G401 (cell line): ENCODE measurements around the gene MAP4K1. TPM values are rescaled to one million over a fixed set of nuclear protein-coding genes. Genes with fewer than 3 reads are reported as not detected.

Experiments
- DNase-seq: peaks from one replicate; pipeline ENCODE4 v3.0.0-alpha.2; 2015; ENCODE audit warnings: low spot score
- in situ Hi-C: cut with HindIII; loops from 2 replicates; pipeline ENCODE4 v1.10.0; 2016; ENCODE audit warnings: low sequenced_read_pairs, mixed read lengths
- total RNA-seq: library from RNA; depleted of rRNA; stranded (reverse); fragments of >200 nt; shearing (Covaris generic); gene quantifications from 2 replicates; pipeline ENCODE4 v1.2.3, GENCODE V29; 2014

MAP4K1 gene
- total RNA-seq, 1 experiment from 2014 or later: not detected

DNA sequence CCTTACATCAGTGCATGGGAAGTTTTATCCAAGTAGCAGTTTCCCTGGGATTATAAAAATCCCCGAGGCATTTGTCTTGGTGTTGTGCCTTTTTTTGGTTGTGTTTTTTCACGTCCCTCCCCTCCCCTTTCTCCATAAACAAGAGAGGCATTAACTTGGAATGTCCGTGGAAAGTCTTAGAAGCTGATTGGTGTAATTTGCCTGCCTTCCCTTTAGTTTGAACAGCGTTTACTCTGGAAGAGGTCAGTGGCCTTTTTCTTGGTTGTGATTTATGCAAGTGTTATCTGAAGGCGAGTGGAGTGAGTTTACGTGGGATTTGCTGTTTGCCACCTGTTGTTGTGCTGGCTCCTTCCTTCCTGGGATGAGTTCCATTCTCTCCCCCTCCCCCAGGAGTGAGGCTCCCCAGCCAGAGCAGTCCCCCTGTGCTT lies 36.9 kb upstream of the MAP4K1 start:
- in situ Hi-C loops: no loop called here
- DNase-seq: no peak

GRCh38 chr19:38653028-38653571 lies 35.3 kb upstream of the MAP4K1 start:
- DNase-seq: no peak
- in situ Hi-C loops: no loop called here

- no peak for DNase-seq
- in situ Hi-C loops: no loop called here
Measured at GRCh38 chr19:38650911-38651584, 33.3 kb upstream of the MAP4K1 start.

DNA sequence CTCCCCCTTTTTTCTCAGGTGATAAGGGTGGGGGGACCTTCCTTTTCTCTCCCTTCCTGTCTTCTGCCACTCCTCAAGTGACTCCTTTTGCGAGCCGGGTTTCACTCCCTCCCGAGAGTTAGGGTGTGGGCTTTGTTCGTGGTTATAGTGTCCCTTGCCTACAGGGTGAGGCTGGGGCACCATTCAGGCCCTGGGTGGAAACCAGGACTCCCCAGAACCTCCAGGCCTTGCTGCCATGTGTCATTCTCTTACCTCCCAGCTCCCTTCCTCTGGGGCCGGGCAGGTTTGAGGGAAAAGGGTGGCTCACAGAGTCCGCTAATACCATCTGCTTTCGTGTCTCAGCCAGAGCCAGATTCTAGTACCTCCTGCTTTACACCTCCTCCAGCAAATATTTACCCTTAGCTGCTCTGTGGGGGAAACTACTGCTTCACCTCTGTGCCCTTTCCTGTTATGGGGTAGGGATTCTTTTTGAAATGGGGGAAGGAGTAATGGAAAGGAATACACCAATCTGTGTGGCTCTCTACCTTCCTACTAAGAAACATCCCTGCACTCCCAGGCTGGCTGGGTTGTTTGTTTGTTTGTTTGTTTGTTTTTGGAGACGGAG lies 32.5 kb upstream of the MAP4K1 start:
- in situ Hi-C loops: no loop called here
- DNase-seq: no peak

GRCh38 chr19:38649305-38650171 lies 31.8 kb upstream of the MAP4K1 start:
- in situ Hi-C loops: no loop called here

GRCh38 chr19:38648769-38649304 lies 31.1 kb upstream of the MAP4K1 start:
- in situ Hi-C loops: no loop called here
- DNase-seq: no peak

More at GRCh38 chr19:38649305-38650171, 31.8 kb upstream of the MAP4K1 start:
- DNase-seq: no peak

- no peak for DNase-seq
- in situ Hi-C loops: no loop called here
Measured at GRCh38 chr19:38647966-38648768, 30.4 kb upstream of the MAP4K1 start.

DNA sequence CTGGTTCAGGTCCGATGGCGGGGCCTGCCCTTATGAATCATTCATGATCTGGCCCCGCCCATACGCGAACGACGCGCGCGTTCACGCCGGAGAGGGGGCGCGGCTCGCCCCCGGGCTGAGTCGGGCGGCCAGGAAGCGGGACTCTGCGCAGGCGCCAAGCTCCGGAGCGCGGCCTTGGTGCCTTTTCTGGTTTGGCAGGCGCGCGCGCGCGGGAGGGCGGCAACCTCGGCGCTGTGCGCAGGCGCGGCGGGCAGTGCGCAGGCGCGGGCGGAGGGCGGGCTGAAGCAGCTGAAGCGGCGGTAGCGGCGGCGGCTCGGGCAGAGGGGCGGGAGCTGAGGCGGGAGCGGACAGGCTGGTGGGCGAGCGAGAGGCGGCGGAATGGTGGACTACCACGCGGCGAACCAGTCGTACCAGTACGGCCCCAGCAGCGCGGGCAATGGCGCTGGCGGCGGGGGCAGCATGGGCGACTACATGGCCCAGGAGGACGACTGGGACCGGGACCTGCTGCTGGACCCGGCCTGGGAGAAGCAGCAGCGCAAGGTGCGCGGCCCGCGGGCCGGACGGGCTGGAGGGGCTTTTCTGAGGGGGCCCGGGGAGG lies 29.7 kb upstream of the MAP4K1 start, which contains the start of gene ACTN4:
ACTN4 (plus strand) TSS at position 282 of the 598 bp plus-strand sequence; CDS start at position 379, 97 bp downstream.
- peak; percentile 95 for DNase-seq
- in situ Hi-C loops: no loop called here

- in situ Hi-C loops: no loop called here
- no peak for DNase-seq
Measured at GRCh38 chr19:38644719-38645118, 27.0 kb upstream of the MAP4K1 start.

DNA sequence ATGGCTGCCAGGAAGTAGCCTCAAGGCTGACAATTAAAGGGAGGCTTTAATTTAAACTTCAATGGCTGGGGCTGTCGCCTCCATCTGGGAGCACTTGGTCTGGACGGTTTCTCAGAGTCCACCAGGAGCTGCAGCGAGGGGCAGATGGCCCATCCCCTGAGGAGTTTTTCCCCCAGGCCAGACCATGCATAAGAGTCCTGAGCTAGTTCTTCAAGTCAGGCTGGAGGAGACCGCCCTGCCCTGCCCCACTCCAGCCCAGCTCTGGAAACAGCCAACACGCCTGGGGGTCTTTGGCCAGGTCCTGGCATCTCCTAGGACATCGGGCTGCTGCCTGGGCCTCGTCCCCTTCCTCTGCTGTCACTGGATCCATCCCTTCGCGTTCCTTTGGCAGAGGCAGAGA lies 24.4 kb upstream of the MAP4K1 start:
- no peak for DNase-seq
- in situ Hi-C loops: no loop called here

GRCh38 chr19:38640368-38640767 lies 22.6 kb upstream of the MAP4K1 start:
- in situ Hi-C loops: no loop called here
- DNase-seq: no peak

- DNase-seq: no peak
- in situ Hi-C loops: no loop called here
Measured at GRCh38 chr19:38639679-38640078, 21.9 kb upstream of the MAP4K1 start.

DNA sequence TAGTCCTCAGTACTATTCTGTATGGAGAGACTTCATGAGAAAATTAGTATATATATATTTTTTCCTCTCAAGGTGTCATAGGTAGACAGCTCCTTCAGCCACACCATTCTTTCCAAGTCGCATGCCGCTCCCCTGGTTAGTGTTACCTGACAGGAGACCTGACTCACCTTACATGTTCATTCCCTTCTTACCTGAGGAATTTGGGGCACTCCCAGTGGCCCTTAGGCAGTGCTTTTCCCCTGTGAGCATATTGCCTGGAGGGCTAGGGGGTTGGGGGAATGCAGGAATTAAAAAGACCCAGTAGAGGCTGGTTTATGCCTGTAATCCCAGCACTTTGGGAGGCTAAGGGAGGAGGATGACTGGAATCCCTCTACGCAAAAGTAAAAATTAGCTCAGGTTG lies 20.7 kb upstream of the MAP4K1 start:
- in situ Hi-C loops: no loop called here

DNA sequence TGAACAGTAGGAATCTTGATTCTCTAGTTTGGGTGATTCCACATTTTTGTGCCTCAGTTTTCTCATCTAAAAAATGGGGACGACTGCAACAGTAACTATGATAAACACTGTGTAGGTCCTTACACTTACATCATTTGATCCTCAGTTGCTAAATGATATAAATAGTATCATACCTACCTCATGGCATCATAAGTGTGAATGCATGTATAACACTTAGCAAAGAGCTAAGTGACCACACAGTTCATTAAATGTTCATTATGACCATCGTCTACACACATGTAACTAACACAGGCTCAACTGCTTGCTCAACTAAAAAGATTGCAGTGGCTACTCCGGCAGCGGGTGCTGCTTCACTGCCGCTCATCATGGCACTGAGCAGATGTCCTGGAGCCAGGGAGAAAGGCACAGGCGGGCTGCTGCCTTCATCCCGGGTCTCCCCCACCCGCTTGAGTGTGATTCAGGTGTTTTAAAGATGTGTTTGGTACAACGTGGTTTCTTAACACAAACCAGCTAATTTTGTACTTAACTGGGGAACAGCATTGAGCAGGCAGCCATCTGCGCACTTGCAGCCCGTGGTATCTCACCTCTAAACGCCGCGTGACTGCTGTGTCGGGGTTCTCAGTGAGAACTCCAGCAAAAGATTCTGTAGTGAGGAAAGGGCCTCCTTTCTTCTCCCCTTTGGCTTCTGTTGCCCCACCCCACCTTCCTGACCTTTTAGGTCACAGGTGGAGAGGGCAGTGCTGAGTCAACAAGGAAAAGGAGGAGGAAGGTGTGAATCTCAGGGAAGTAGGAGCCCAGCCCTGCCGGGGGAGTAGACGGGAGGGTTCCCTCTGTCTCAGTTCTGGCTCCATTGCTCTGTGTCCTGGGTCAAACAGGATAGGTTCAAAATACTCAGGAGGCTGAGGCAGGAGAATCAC lies 18.0 kb upstream of the MAP4K1 start:
- no peak for DNase-seq
- in situ Hi-C loops: no loop called here

More for the DNA sequence above, 20.7 kb upstream of the MAP4K1 start:
- no peak for DNase-seq

DNA sequence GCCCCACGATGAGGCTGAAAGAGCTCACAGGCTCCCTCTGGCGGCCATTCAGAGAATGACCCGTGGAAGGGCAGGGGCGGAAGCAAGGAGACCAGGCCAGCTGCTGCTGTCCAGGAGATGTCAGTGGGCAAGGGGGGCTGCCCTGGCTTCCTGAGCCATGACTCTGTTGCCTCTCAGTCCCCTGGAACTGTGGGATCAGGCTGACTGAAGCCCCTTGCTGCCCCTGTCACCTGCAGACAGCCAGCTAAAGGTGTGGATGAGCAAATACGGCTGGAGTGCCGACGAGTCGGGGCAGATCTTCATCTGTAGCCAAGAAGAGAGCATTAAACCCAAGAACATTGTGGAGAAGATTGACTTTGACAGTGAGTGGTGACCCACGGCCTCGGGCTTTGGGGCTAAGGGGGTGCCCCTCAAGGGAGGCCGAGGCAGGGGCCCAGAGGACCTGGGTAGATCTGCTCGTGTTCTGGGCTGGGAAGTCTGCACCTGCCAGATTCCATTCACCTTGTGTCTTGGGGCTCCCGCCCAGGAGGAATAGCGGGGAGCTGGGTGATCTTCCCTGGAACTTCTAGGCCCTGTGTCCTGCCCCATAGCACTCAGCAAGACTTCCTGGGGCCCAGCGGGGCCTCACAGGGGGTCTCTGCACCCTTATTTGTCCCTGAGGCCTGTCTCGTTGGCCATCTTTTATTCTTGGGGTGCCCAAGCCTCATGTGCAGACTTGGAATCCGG lies 17.2 kb upstream of the MAP4K1 start:
- in situ Hi-C loops: no loop called here
- DNase-seq: peak; percentile 74

DNA sequence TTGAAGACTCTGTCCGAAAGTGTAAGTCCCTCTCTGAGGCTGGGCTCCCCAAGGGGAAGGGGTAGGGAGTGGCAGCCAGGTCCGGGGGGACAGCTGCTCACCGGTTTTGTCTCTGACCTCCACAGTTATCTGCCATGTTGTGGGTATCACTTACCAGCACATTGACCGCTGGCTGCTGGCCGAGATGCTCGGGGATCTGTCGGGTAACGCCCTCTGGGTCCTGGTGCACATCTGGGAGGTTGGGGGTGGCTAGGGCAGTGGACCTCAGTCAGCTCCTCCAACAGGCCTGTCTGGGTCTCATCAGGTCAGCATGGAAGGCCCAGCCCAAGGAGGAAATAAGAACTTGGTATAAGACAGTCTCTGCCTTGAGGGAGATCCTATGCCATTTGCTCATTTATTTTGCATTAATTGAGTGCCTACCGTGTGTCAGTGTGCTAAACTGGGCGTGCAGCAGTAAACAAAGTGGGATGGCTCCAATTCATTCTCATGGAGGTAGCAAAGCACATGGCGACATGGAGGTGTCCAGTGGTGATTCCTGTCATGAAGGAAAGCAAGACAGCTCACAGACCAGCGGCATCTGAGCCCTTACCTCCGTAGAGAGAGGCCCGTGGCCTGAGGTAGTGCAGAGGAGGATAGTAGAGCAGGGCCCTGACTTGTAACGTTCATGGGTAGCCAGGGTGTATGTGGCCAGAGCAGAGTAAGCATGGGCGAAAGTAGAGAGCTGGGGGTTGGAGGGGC lies 14.9 kb upstream of the MAP4K1 start:
- in situ Hi-C loops: no loop called here
- no peak for DNase-seq
